Transverse colon (tissue), 4 donors: ENCODE data around the gene HSD17B12. TPM values are rescaled to one million over a fixed set of nuclear protein-coding genes. Genes with fewer than 3 reads are reported as not detected.
"Not testable (repeated sequence)": the region's sequence is repeated elsewhere in the genome, so short reads cannot be mapped to it uniquely, and the experiment has no call there.

Experiments
- DNase-seq: peaks from one replicate; pipeline ENCODE4 v3.0.0-alpha.2; 2019
- H3K27ac ChIP-seq, 4 donors: fragments of 200-600 bp; sonication (generic); 2 replicates each; pipeline ENCODE4 v1.5.1; 2016 to 2018; ENCODE audit warnings: inconsistent platforms in 4 of 4
- H3K27me3 ChIP-seq: fragments of 200-600 bp; sonication (generic); 2 replicates; pipeline ENCODE4 v1.5.1; 2017; ENCODE audit warnings: inconsistent platforms
- H3K36me3 ChIP-seq, 4 donors: fragments of 200-600 bp; sonication (generic); 2 replicates each; pipeline ENCODE4 v1.5.1; 2017 to 2019; ENCODE audit warnings: inconsistent platforms in 4 of 4
- H3K4me1 ChIP-seq, 4 donors: fragments of 200-600 bp; sonication (generic); 2 replicates each; pipeline ENCODE4 v1.5.1; 2017 to 2020; ENCODE audit warnings: inconsistent platforms in 4 of 4
- H3K4me3 ChIP-seq, 4 donors: fragments of 200-600 bp; sonication (generic); 1 replicate in 1 of 4; 2 replicates in 3 of 4; pipeline versions ENCODE4 v1.5.1 to v1.6.1; 2017 to 2019; ENCODE audit warnings: inconsistent platforms in 4 of 4
- H3K9me3 ChIP-seq, 2 donors: fragments of 200-600 bp; sonication (generic); 2 replicates each; pipeline ENCODE4 v1.5.1; 2017 to 2019; ENCODE audit warnings: inconsistent platforms in 2 of 2
- CTCF ChIP-seq, 5 experiments: fragments of 200-600 bp in 3 of 5; fragments of 450-650 bp in 2 of 5; sonication (generic) in 3 of 5; IDR thresholded peaks; 1 replicate in 2 of 5; 2 replicates in 3 of 5; pipeline ENCODE4 v1.5.1; 2016 to 2017; ENCODE audit warnings: antibody characterized with exemption in 5 of 5, inconsistent platforms in 3 of 5, mild to moderate bottlenecking in 2 of 5, moderate library complexity in 1 of 5
- EP300 ChIP-seq: sonication (generic); formaldehyde crosslinking; IDR thresholded peaks from one replicate; pipeline ENCODE4 v1.6.1; 2017; ENCODE audit warnings: antibody characterized with exemption, low read depth
- POLR2A ChIP-seq: fragments of 450-650 bp; IDR thresholded peaks from one replicate; pipeline ENCODE4 v1.6.1; 2016; ENCODE audit warnings: antibody characterized with exemption, mild to moderate bottlenecking, moderate library complexity
- POLR2AphosphoS5 ChIP-seq, 3 donors: sonication (generic); formaldehyde crosslinking; IDR thresholded peaks; one replicate each; pipeline ENCODE4 v1.6.1; 2016; ENCODE audit warnings: antibody characterized with exemption in 3 of 3
- WGBS, 2 donors: methylation state at CpG; one replicate each; pipeline ENCODE4 v1.1.5; 2018; ENCODE audit warnings: low coverage in 1 of 2; 5-methylcytosine and 5-hydroxymethylcytosine counted together
- in situ Hi-C, 4 donors: fragments of 200-750 bp; cut with MboI; loops; one replicate each; pipeline versions ENCODE4 v1.15.0 to v1.15.1; 2017; ENCODE audit warnings: low sequenced_read_pairs in 3 of 4, low pct_ligation_motif_present in 1 of 4, low pct_unique_long_range_greater_than_20kb in 1 of 4
- intact Hi-C: fragments of 100-400 bp; cut with DNase I; formaldehyde crosslinking; loops from one replicate; pipeline ENCODE4 v1.15.1; 2023; ENCODE audit warnings: low total_unique reads
- total RNA-seq, 4 donors: library from RNA; depleted of rRNA; stranded (reverse); fragments of >200 nt; gene quantifications; one replicate each; pipeline ENCODE4 v1.1.0, GENCODE V29; 2016

The HSD17B12 gene
- total RNA-seq, 4 donors from 2014 or later = 33.3 to 65.7 (median 47.1) TPM

GRCh38 chr11:43646767-43647166, 33.8 kb upstream of the HSD17B12 start:
- DNase-seq = no peak
- no peaks in the 10 kb centered on the region for H3K36me3 ChIP-seq
- peaks cover 10% of the 10 kb centered on the region for H3K27me3 ChIP-seq
- H3K27ac ChIP-seq = no peak overlapping the region
- TF ChIP-seq POLR2AphosphoS5 (IDR thresholded peaks at IDR 0.05) (no peak), EP300 (no peak), CTCF (IDR thresholded peaks at IDR 0.05) (no peak), POLR2A (no peak)
- no peaks in the 10 kb centered on the region for H3K9me3 ChIP-seq
- no peak overlapping the region for H3K4me3 ChIP-seq
- H3K4me1 ChIP-seq = peaks cover 6 to 14% (median 7%) of the 10 kb centered on the region in 4 donors
- intact Hi-C loops = no loop called here
- in situ Hi-C loops = no loop called here
- 70 to 82% methylated on average over 2 of the region's 2 CpGs for WGBS, 2 donors

GRCh38 chr11:43648888-43649287, 31.6 kb upstream of the HSD17B12 start:
- H3K4me3 ChIP-seq = no peak overlapping the region
- TF ChIP-seq POLR2AphosphoS5 (IDR thresholded peaks at IDR 0.05) (no peak), CTCF (IDR thresholded peaks at IDR 0.05) (no peak), EP300 (no peak), POLR2A (no peak)
- intact Hi-C loops (no loop called here), in situ Hi-C loops (no loop called here)
- H3K9me3 ChIP-seq = no peaks in the 10 kb centered on the region
- 90 to 100% methylated on average over 2 to 7 of the region's 7 CpGs for WGBS, 2 donors
- H3K27me3 ChIP-seq = no peaks in the 10 kb centered on the region
- no peaks in the 10 kb centered on the region for H3K36me3 ChIP-seq
- no peak for DNase-seq
- peaks cover 6 to 14% (median 7%) of the 10 kb centered on the region in 4 donors for H3K4me1 ChIP-seq
- H3K27ac ChIP-seq = no peak overlapping the region

DNA sequence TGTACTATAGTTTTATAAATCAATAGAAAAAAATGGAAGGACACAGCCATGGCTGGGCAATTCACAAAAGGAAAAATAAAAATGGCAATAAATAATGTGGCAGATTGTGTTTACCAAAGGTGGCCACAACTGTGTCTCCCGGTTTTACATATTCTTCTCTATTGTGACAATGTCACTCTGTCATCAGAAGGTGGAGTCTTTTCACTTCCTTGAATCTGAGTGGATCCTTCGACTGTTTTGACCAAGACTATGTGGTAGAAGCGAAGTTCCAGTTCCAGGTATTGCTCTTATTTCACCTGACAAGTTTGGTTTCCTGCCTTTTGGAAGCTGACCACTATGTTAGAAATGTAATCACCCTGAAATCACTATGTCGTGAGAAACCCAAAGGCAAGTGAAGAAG, 31.0 kb upstream of the HSD17B12 start:
- H3K36me3 ChIP-seq = no peaks in the 10 kb centered on the region
- intact Hi-C loops = no loop called here
- H3K4me1 ChIP-seq = peaks cover 6 to 14% (median 7%) of the 10 kb centered on the region in 4 donors
- no peak overlapping the region for H3K4me3 ChIP-seq
- H3K9me3 ChIP-seq = no peaks in the 10 kb centered on the region
- 73 to 83% methylated on average over 3 to 4 of the region's 4 CpGs for WGBS, 2 donors
- H3K27ac ChIP-seq = no peak overlapping the region
- TF ChIP-seq CTCF (IDR thresholded peaks at IDR 0.05) (no peak), POLR2A (no peak), EP300 (no peak), POLR2AphosphoS5 (IDR thresholded peaks at IDR 0.05) (no peak)
- DNase-seq = no peak
- in situ Hi-C loops = no loop called here
- H3K27me3 ChIP-seq = no peaks in the 10 kb centered on the region

GRCh38 chr11:43649921-43650320, 30.6 kb upstream of the HSD17B12 start:
- peaks cover 3 to 10% (median 3%) of the 10 kb centered on the region in 4 donors for H3K4me1 ChIP-seq
- no peaks in the 10 kb centered on the region for H3K36me3 ChIP-seq
- DNase-seq = no peak
- H3K9me3 ChIP-seq = no peaks in the 10 kb centered on the region
- no peak overlapping the region for H3K27ac ChIP-seq
- H3K27me3 ChIP-seq = no peaks in the 10 kb centered on the region
- 76 to 78% methylated on average over 1 of the region's 1 CpG for WGBS, 2 donors
- H3K4me3 ChIP-seq = no peak overlapping the region
- TF ChIP-seq POLR2A = no peak
- TF ChIP-seq CTCF (IDR thresholded peaks at IDR 0.05) = no peak
- TF ChIP-seq EP300 = no peak
- TF ChIP-seq POLR2AphosphoS5 (IDR thresholded peaks at IDR 0.05) = no peak
- intact Hi-C loops = no loop called here
- in situ Hi-C loops = no loop called here

- 81 to 91% methylated on average over 9 of the region's 9 CpGs for WGBS, 2 donors
- H3K27ac ChIP-seq, H3K36me3 ChIP-seq, H3K4me1 ChIP-seq, H3K27me3 ChIP-seq, H3K9me3 ChIP-seq, H3K4me3 ChIP-seq, DNase-seq, in situ Hi-C loops, intact Hi-C loops: not testable (repeated sequence)
Observed at GRCh38 chr11:43663018-43663417, 17.5 kb upstream of the HSD17B12 start.
